Activated naive CD4-positive, alpha-beta T cell treated with anti-CD3 and anti-CD28 coated beads, Interleukin-2, amount 50 U/mL, for 16 hours (primary cell): ENCODE measurements around the gene RBM28.
"Not testable (repeated sequence)": the region's sequence is repeated elsewhere in the genome, so short reads cannot be mapped to it uniquely, and the experiment has no call there.

Experiments
- DNase-seq: peaks from one replicate; pipeline ENCODE4 v3.0.0-alpha.2; 2020

RBM28 gene

GRCh38 chr7:128280451-128280850, 63.3 kb downstream of the RBM28 start:
- not testable (repeated sequence) for DNase-seq

GRCh38 chr7:128279124-128279713, 64.5 kb downstream of the RBM28 start:
- no peak for DNase-seq

- no peak for DNase-seq
Measured at GRCh38 chr7:128278366-128278765, 65.3 kb downstream of the RBM28 start.

- DNase-seq, result no peak
Measured at GRCh38 chr7:128275681-128276080, 68.0 kb downstream of the RBM28 start.

- no peak for DNase-seq
Measured at GRCh38 chr7:128274884-128275603, 68.7 kb downstream of the RBM28 start.

GRCh38 chr7:128274246-128274883, 69.3 kb downstream of the RBM28 start:
- DNase-seq, result no peak

- no peak for DNase-seq
Measured at GRCh38 chr7:128271942-128272481, 71.7 kb downstream of the RBM28 start.

- no peak for DNase-seq
Measured at GRCh38 chr7:128271471-128271941, 72.2 kb downstream of the RBM28 start.

GRCh38 chr7:128270826-128271272, 72.9 kb downstream of the RBM28 start:
- DNase-seq, result no peak

GRCh38 chr7:128268233-128268632, 75.5 kb downstream of the RBM28 start:
- no peak for DNase-seq

- DNase-seq, result no peak
Measured at GRCh38 chr7:128267595-128267924, 76.1 kb downstream of the RBM28 start.

- no peak for DNase-seq
Measured at GRCh38 chr7:128266883-128267594, 76.7 kb downstream of the RBM28 start.

- DNase-seq, result no peak
Measured at GRCh38 chr7:128266529-128266882, 77.2 kb downstream of the RBM28 start.

- DNase-seq, result no peak
Measured at GRCh38 chr7:128265906-128266300, 77.8 kb downstream of the RBM28 start.

- DNase-seq, result no peak
Measured at GRCh38 chr7:128265156-128265905, 78.4 kb downstream of the RBM28 start.

- DNase-seq, result no peak
Measured at GRCh38 chr7:128264477-128264876, 79.2 kb downstream of the RBM28 start.

GRCh38 chr7:128263420-128263819, 80.3 kb downstream of the RBM28 start:
- no peak for DNase-seq

GRCh38 chr7:128262273-128263028, 81.3 kb downstream of the RBM28 start:
- DNase-seq, result no peak

GRCh38 chr7:128260069-128260795, 83.5 kb downstream of the RBM28 start:
- no peak for DNase-seq

- no peak for DNase-seq
Measured at GRCh38 chr7:128259131-128260061, 84.3 kb downstream of the RBM28 start.
